ENCODE data around the gene DNAH10.

Gene DNAH10

DNA sequence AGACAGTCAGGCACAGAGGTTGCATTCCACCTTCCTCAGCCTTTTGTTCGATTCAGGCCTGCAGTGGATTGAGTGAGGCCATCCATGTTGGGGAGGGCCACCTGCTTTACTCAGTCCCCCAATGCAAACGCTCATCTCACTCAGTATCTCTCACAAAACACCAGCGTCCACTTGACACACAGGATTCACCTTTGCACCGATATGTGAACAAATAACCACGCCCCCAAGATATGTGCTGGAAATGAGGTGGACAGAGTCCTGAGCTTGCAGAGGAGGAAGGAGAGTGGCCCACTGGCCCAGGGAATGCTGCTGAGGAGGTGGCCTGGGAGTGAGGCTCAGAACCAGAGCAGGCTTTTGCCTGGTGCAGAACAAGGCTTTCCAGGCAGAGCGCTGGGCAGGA lies 60.7 kb downstream of the DNAH10 start:
- no peak for TF ChIP-seq CTCF (IDR thresholded peaks at IDR 0.05)
- Histone ChIP-seq H3K27ac (no peak overlapping the region), H3K36me3 (no peaks in the 10 kb centered on the region), H3K27me3 (peaks cover 0 to 15% of the 10 kb centered on the region in 2 donors), H3K4me3 (no peak overlapping the region), H3K9me3 (peaks cover 0 to 1% (median 0%) of the 10 kb centered on the region in 3 donors), H3K4me1 (no peaks in the 10 kb centered on the region)
- no peak for DNase-seq
- intact Hi-C loops (cut with DNase I; ENCODE audit: low total_unique reads) = no loop called here

- no peak for DNase-seq
- Histone ChIP-seq H3K27ac (no peak overlapping the region), H3K36me3 (no peaks in the 10 kb centered on the region), H3K4me3 (no peak overlapping the region), H3K9me3 (peaks cover 0 to 3% (median 0%) of the 10 kb centered on the region in 3 donors), H3K4me1 (no peaks in the 10 kb centered on the region), H3K27me3 (peaks cover 0 to 9% of the 10 kb centered on the region in 2 donors)
- intact Hi-C loops (cut with DNase I; ENCODE audit: low total_unique reads) = no loop called here
- no peak for TF ChIP-seq CTCF (IDR thresholded peaks at IDR 0.05)
Observed at GRCh38 chr12:123828120-123828519, 66.0 kb downstream of the DNAH10 start.

GRCh38 chr12:123828854-123829547 lies 66.9 kb downstream of the DNAH10 start:
- Histone ChIP-seq H3K9me3 (peaks cover 0 to 3% (median 0%) of the 10 kb centered on the region in 3 donors), H3K27me3 (peaks cover 0 to 7% of the 10 kb centered on the region in 2 donors), H3K36me3 (no peaks in the 10 kb centered on the region), H3K4me1 (no peaks in the 10 kb centered on the region), H3K4me3 (no peak overlapping the region), H3K27ac (no peak overlapping the region)
- DNase-seq = no peak
- no peak for TF ChIP-seq CTCF (IDR thresholded peaks at IDR 0.05)
- intact Hi-C loops (cut with DNase I; ENCODE audit: low total_unique reads) = no loop called here

GRCh38 chr12:123829561-123829960 lies 67.5 kb downstream of the DNAH10 start:
- intact Hi-C loops (cut with DNase I; ENCODE audit: low total_unique reads) = no loop called here
- H3K4me3 ChIP-seq = no peak overlapping the region

GRCh38 chr12:123830675-123831074 lies 68.6 kb downstream of the DNAH10 start:
- Histone ChIP-seq H3K27ac (no peak overlapping the region), H3K4me3 (no peak overlapping the region), H3K27me3 (no peaks in the 10 kb centered on the region), H3K4me1 (no peaks in the 10 kb centered on the region), H3K36me3 (no peaks in the 10 kb centered on the region), H3K9me3 (peaks cover 0 to 13% (median 0%) of the 10 kb centered on the region in 3 donors)
- DNase-seq = no peak
- intact Hi-C loops (cut with DNase I; ENCODE audit: low total_unique reads) = no loop called here
- no peak for TF ChIP-seq CTCF (IDR thresholded peaks at IDR 0.05)

More at GRCh38 chr12:123829561-123829960, 67.5 kb downstream of the DNAH10 start:
- H3K9me3 ChIP-seq = peaks cover 0 to 9% (median 0%) of the 10 kb centered on the region in 3 donors
- DNase-seq = no peak
- no peak for TF ChIP-seq CTCF (IDR thresholded peaks at IDR 0.05)
- H3K27me3 ChIP-seq = peaks cover 0 to 2% of the 10 kb centered on the region in 2 donors
- no peaks in the 10 kb centered on the region for H3K4me1 ChIP-seq
- no peaks in the 10 kb centered on the region for H3K36me3 ChIP-seq
- no peak overlapping the region for H3K27ac ChIP-seq
